NCI-H2196 treated with DMSO at 0.1 percent for 48 hours (cell line): Measurements from ENCODE around the gene SNX9.

Source experiments
- DNase-seq: peaks from one replicate; lab custom pipeline; 2025; ENCODE audit not compliant: unreplicated experiment; lab: John Stamatoyannopoulos, UW

Gene SNX9

GRCh38 chr6:157974967-157975366 lies 151.9 kb downstream of the SNX9 start:
- no peak for DNase-seq

- DNase-seq = no peak
Observed at GRCh38 chr6:157975456-157975855, 152.4 kb downstream of the SNX9 start.

GRCh38 chr6:157976345-157977175 lies 153.5 kb downstream of the SNX9 start:
- DNase-seq = no peak

- no peak for DNase-seq
Observed at GRCh38 chr6:157977176-157977804, 154.2 kb downstream of the SNX9 start.

- no peak for DNase-seq
Observed at GRCh38 chr6:157978021-157978783, 155.2 kb downstream of the SNX9 start.

GRCh38 chr6:157980288-157981131 lies 157.5 kb downstream of the SNX9 start:
- DNase-seq = no peak

GRCh38 chr6:157981132-157981394 lies 158.0 kb downstream of the SNX9 start:
- no peak for DNase-seq

GRCh38 chr6:157981395-157982101 lies 158.5 kb downstream of the SNX9 start, which contains the start of gene SYNJ2:
TSS of gene SYNJ2 (plus strand) at chr6:157981863. CDS start at chr6:157981962, 99 bp downstream.
- peak; percentile 21 for DNase-seq

- no peak for DNase-seq
Observed at GRCh38 chr6:157982102-157982562, 159.1 kb downstream of the SNX9 start.

GRCh38 chr6:157982563-157983405 lies 159.7 kb downstream of the SNX9 start:
- DNase-seq = no peak

- DNase-seq = no peak
Observed at GRCh38 chr6:157983406-157984119, 160.5 kb downstream of the SNX9 start.

GRCh38 chr6:157984128-157984527 lies 161.1 kb downstream of the SNX9 start:
- DNase-seq = no peak

- no peak for DNase-seq
Observed at GRCh38 chr6:157984686-157985225, 161.7 kb downstream of the SNX9 start.

- DNase-seq = no peak
Observed at GRCh38 chr6:157985378-157986155, 162.5 kb downstream of the SNX9 start.

- DNase-seq = no peak
Observed at GRCh38 chr6:157987788-157988699, 165.0 kb downstream of the SNX9 start.

- no peak for DNase-seq
Observed at GRCh38 chr6:157988700-157989063, 165.6 kb downstream of the SNX9 start.
